SK-N-SH treated with all-trans-retinoic acid at 6 μM for 48 hours (cell line): ENCODE results near the gene UQCR11.

Source experiments
- ATAC-seq: fragments of 200-7000 bp; cut with Tn5 transposase; 3 replicates; pipeline ENCODE4 v1.9.1; 2020; ENCODE audit warnings: mild to moderate bottlenecking, moderate library complexity
- BACH2 ChIP-seq: fragments of 250-450 bp; sonication (Bioruptor Pico); IDR thresholded peaks from 2 replicates; pipeline ENCODE4 v1.9.0; 2021; ENCODE audit warnings: mild to moderate bottlenecking, borderline replicate concordance
- CSDC2 ChIP-seq: fragments of 250-450 bp; sonication (Bioruptor Pico); IDR thresholded peaks from 2 replicates; pipeline ENCODE4 v1.5.0; 2020; ENCODE audit warnings: mild to moderate bottlenecking, moderate library complexity
- CSRNP3 ChIP-seq: fragments of 250-450 bp; sonication (Bioruptor Pico); IDR thresholded peaks from 2 replicates; pipeline ENCODE4 v1.5.1; 2021; ENCODE audit warnings: mild to moderate bottlenecking, moderate library complexity
- ESRRG ChIP-seq: fragments of 250-450 bp; sonication (Bioruptor Pico); IDR thresholded peaks from 2 replicates; pipeline ENCODE4 v1.6.1; 2021; ENCODE audit warnings: mild to moderate bottlenecking
- GLIS3 ChIP-seq: fragments of 250-450 bp; sonication (Bioruptor Pico); IDR thresholded peaks from 2 replicates; pipeline ENCODE4 v1.5.0; 2020; ENCODE audit warnings: mild to moderate bottlenecking, moderate library complexity
- ISL1 ChIP-seq: fragments of 250-450 bp; sonication (Bioruptor Pico); IDR thresholded peaks from 2 replicates; pipeline ENCODE4 v2.1.2; 2022; ENCODE audit warnings: mild to moderate bottlenecking, moderate library complexity
- OSR1 ChIP-seq: fragments of 250-450 bp; sonication (Bioruptor Pico); IDR thresholded peaks from 2 replicates; pipeline ENCODE4 v1.8.0; 2022; ENCODE audit warnings: moderate library complexity, mild to moderate bottlenecking, inconsistent platforms
- PATZ1 ChIP-seq: fragments of 250-450 bp; sonication (Bioruptor Pico); IDR thresholded peaks from 2 replicates; pipeline ENCODE4 v1.8.0; 2020; ENCODE audit warnings: mild to moderate bottlenecking, moderate library complexity, borderline replicate concordance
- RARB ChIP-seq: fragments of 250-450 bp; sonication (Bioruptor Pico); IDR thresholded peaks from 2 replicates; pipeline ENCODE4 v1.8.0; 2021; ENCODE audit warnings: mild to moderate bottlenecking, moderate library complexity
- TCF4 ChIP-seq: fragments of 250-450 bp; sonication (Bioruptor Pico); IDR thresholded peaks from 2 replicates; pipeline ENCODE4 v1.8.0; 2021; ENCODE audit warnings: mild to moderate bottlenecking, moderate library complexity, borderline replicate concordance
- ZC3H10 ChIP-seq: fragments of 250-450 bp; sonication (Bioruptor Pico); IDR thresholded peaks from 2 replicates; pipeline ENCODE4 v1.5.1; 2021; ENCODE audit warnings: mild to moderate bottlenecking, moderate library complexity
- ZFP3 ChIP-seq: fragments of 250-450 bp; sonication (Bioruptor Pico); IDR thresholded peaks from 2 replicates; pipeline ENCODE4 v1.5.0; 2020; ENCODE audit warnings: mild to moderate bottlenecking, moderate library complexity
- ZFP30 ChIP-seq: fragments of 450-650 bp; formaldehyde crosslinking; IDR thresholded peaks from 2 replicates; pipeline ENCODE4 v1.5.0; 2022; ENCODE audit warnings: mild to moderate bottlenecking, moderate library complexity
- ZNF565 ChIP-seq: fragments of 450-650 bp; formaldehyde crosslinking; conservative IDR thresholded peaks from 2 replicates; pipeline ENCODE4 v1.5.0; 2020; ENCODE audit warnings: low read depth, mild to moderate bottlenecking, moderate library complexity
- ZNF8 ChIP-seq: fragments of 450-650 bp; formaldehyde crosslinking; IDR thresholded peaks from 2 replicates; pipeline ENCODE4 v1.5.0; 2020; ENCODE audit warnings: mild to moderate bottlenecking, moderate library complexity
- TF ChIP-seq, protein P1 (sequence below): fragments of 250-450 bp; sonication (Bioruptor Pico); IDR thresholded peaks from 2 replicates; pipeline ENCODE4 v1.5.1; 2020; ENCODE audit warnings: low read depth, mild to moderate bottlenecking, moderate library complexity
- TF ChIP-seq, protein P2 (sequence below): fragments of 250-450 bp; sonication (Bioruptor Pico); IDR thresholded peaks from 2 replicates; pipeline ENCODE4 v1.5.0; 2020; ENCODE audit warnings: mild to moderate bottlenecking, moderate library complexity

UQCR11 gene

DNA sequence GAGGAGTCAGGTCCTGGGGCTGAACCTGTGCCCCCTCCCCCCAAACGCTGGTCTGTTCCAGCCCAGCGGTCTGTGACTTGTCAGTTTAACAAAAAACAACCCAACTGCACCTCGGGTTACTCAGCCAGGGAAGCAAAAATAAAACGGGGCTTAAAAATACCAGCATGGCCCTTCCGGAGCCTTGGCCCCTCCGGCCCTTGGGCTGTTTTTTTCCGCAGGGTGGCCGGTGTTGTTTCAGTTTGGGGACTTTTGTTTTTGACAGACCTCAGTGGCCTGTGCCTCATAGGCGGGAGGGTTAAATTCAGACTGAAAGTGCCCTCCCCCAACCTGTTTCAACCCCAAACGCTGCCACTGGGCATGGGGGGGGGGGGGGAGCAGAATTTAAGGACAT is 43.2 kb upstream of the UQCR11 start (continued):
- TF ChIP-seq PATZ1 (CRISPR knock-in tag) (no peak), RARB (CRISPR knock-in tag) (no peak), ESRRG (CRISPR knock-in tag) (no peak), GLIS3 (CRISPR knock-in tag) (no peak)

DNA sequence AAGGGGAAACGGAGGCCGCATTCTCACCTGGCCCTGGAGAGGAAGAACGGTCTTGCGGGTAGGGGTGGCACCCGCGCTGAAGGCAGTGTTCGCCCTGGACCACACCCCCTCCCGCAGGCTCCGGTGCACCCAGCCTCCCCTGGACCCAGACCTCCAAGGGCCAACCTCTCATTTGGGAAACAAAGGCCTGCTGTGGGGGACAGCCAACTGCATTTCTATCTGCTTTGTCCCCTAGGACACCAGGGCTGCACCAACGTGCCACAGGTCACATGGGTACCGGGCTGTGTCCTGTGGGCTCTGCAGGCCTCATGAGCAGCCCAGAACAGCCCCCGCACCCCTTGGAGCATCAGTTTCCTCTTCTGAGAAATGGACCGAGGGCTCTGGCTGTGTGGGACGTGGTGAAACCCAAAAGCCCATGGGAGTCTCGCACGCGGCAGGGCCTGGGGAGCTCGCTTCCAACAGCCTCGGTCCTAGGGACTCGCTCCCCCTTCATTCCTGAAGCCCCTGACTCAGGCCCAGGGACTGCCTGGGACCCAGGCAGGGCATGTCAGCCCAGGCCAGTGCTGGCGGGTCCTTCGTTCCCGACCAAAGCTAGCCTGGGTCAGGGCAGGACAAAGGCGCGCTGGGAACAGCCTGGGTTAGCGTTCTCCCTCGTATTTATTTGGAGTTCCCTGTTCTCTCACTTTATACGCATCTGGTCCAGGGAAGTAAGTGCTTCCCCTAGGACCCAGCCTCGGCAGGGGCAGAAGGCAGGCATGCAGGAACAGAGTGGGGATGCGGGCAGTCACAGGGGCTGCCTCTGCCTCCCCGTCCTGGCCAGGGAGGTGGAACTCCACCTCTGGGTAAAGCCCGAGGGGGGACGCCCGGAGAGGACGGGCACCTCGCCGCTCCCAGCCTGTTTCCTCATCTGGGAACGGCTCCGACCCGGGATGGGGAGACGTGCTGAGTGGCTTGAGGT is 42.5 kb upstream of the UQCR11 start:
- ATAC-seq: no peak

DNA sequence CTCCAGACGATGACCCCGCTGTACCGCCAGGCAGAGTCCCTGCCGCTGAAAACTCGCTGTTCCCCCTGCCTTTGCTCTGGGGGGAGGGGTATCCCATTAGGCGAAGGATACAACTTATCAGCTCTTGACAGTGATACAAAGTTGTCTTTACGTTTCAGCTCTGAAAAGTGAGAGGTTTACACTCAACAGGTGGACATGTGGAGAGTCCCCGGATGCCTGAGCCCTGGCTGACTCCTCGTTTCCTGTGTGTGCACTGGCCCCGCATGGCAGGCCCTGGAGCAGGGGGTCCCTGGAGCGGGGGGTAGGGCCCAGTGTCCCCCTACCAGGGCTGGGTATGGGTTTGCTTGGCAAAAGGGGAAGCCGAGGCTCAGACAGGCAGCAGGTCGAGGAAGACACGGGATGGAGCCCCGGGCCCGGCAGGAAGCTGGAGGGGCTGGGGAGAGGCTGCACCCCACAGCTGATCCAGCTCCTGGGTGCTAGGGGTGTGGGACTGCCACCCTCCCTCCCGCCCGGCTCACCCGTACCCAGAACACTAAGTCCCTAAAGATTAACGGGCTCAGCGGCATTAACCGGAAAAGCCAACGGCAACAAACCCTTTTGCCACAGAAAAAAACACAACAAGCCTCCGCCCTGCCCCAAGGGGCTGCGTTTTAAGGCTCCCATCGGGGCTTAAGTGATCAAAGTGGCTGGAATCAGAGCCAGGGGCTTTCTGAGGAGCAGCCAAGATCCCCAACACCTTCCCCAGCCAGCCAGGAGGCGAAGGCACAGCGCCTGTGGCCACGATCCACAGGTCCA is 41.6 kb upstream of the UQCR11 start:
- TF ChIP-seq ZFP3: no peak
- TF ChIP-seq ZNF565 (CRISPR knock-in tag): no peak
- no peak for TF ChIP-seq OSR1 (CRISPR knock-in tag)
- TF ChIP-seq ZNF8 (CRISPR knock-in tag): no peak
- no peak for TF ChIP-seq GLIS3 (CRISPR knock-in tag)
- no peak for TF ChIP-seq BACH2 (CRISPR knock-in tag)
- TF ChIP-seq TCF4 (CRISPR knock-in tag): no peak
- TF ChIP-seq PATZ1 (CRISPR knock-in tag): no peak
- TF ChIP-seq, protein P1, sequence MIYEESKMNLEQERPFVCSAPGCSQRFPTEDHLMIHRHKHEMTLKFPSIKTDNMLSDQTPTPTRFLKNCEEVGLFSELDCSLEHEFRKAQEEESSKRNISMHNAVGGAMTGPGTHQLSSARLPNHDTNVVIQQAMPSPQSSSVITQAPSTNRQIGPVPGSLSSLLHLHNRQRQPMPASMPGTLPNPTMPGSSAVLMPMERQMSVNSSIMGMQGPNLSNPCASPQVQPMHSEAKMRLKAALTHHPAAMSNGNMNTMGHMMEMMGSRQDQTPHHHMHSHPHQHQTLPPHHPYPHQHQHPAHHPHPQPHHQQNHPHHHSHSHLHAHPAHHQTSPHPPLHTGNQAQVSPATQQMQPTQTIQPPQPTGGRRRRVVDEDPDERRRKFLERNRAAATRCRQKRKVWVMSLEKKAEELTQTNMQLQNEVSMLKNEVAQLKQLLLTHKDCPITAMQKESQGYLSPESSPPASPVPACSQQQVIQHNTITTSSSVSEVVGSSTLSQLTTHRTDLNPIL: no peak
- no peak for TF ChIP-seq CSRNP3
- no peak for TF ChIP-seq ZC3H10 (CRISPR knock-in tag)
- no peak for TF ChIP-seq ZFP30 (CRISPR knock-in tag)
- TF ChIP-seq, protein P2, sequence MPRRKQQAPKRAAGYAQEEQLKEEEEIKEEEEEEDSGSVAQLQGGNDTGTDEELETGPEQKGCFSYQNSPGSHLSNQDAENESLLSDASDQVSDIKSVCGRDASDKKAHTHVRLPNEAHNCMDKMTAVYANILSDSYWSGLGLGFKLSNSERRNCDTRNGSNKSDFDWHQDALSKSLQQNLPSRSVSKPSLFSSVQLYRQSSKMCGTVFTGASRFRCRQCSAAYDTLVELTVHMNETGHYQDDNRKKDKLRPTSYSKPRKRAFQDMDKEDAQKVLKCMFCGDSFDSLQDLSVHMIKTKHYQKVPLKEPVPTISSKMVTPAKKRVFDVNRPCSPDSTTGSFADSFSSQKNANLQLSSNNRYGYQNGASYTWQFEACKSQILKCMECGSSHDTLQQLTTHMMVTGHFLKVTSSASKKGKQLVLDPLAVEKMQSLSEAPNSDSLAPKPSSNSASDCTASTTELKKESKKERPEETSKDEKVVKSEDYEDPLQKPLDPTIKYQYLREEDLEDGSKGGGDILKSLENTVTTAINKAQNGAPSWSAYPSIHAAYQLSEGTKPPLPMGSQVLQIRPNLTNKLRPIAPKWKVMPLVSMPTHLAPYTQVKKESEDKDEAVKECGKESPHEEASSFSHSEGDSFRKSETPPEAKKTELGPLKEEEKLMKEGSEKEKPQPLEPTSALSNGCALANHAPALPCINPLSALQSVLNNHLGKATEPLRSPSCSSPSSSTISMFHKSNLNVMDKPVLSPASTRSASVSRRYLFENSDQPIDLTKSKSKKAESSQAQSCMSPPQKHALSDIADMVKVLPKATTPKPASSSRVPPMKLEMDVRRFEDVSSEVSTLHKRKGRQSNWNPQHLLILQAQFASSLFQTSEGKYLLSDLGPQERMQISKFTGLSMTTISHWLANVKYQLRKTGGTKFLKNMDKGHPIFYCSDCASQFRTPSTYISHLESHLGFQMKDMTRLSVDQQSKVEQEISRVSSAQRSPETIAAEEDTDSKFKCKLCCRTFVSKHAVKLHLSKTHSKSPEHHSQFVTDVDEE (CRISPR knock-in tag): no peak
- ATAC-seq: no peak

More for the DNA sequence above, 42.5 kb upstream of the UQCR11 start:
- TF ChIP-seq, protein P1: no peak
- TF ChIP-seq GLIS3 (CRISPR knock-in tag) (no peak), ISL1 (no peak), CSDC2 (CRISPR knock-in tag) (no peak)
